Loucy (cell line): Measurements from ENCODE around the gene UBASH3A.

Experiments
- H2AFZ ChIP-seq: fragments of 200-600 bp; sonication (generic); 2 replicates; pipeline ENCODE4 v1.6.0; 2016; ENCODE audit warnings: antibody characterized with exemption, mild to moderate bottlenecking, low read length, moderate library complexity
- H3F3A ChIP-seq: fragments of 200-600 bp; 2 replicates; pipeline ENCODE4 v1.6.0; 2016; ENCODE audit warnings: antibody characterized with exemption, low read depth, mild to moderate bottlenecking
- H3K27me3 ChIP-seq: fragments of 200-600 bp; sonication (generic); 2 replicates; pipeline ENCODE4 v1.6.1; 2014; ENCODE audit warnings: low read length, mild to moderate bottlenecking; ENCODE audit not compliant: insufficient read depth, poor library complexity, severe bottlenecking
- H3K36me3 ChIP-seq: fragments of 200-600 bp; sonication (generic); 2 replicates; pipeline ENCODE4 v1.6.1; 2016; ENCODE audit warnings: low read length; ENCODE audit not compliant: insufficient read depth
- H3K4me1 ChIP-seq: fragments of 200-600 bp; sonication (generic); 2 replicates; pipeline ENCODE4 v1.5.1; 2014; ENCODE audit warnings: low read length, mild to moderate bottlenecking; ENCODE audit not compliant: insufficient read depth, poor library complexity, severe bottlenecking
- H3K4me2 ChIP-seq: fragments of 200-600 bp; sonication (generic); 2 replicates; pipeline ENCODE4 v1.6.0; 2014; ENCODE audit warnings: antibody characterized with exemption, low read length, low read depth, mild to moderate bottlenecking; ENCODE audit not compliant: poor library complexity, severe bottlenecking
- H3K4me3 ChIP-seq: fragments of 200-600 bp; sonication (generic); 2 replicates; pipeline ENCODE4 v1.5.1; 2014; ENCODE audit warnings: low read length, mild to moderate bottlenecking, mixed read lengths; ENCODE audit not compliant: poor library complexity, severe bottlenecking
- H3K79me2 ChIP-seq: fragments of 200-600 bp; sonication (generic); 2 replicates; pipeline ENCODE4 v1.6.1; 2014; ENCODE audit warnings: low read length; ENCODE audit not compliant: insufficient read depth
- H3K9ac ChIP-seq: fragments of 200-600 bp; sonication (generic); 2 replicates; pipeline ENCODE4 v1.6.0; 2014; ENCODE audit warnings: mild to moderate bottlenecking, low read depth, low read length, moderate library complexity; ENCODE audit not compliant: poor library complexity, severe bottlenecking
- H3K9me2 ChIP-seq: fragments of 200-600 bp; sonication (generic); replicated peaks from 2 replicates; pipeline ENCODE4 v1.6.1; 2016; ENCODE audit warnings: low read depth, low read length, mixed read lengths
- H3K9me3 ChIP-seq: fragments of 200-600 bp; sonication (generic); 2 replicates; pipeline ENCODE4 v1.6.1; 2014; ENCODE audit warnings: mild to moderate bottlenecking, antibody characterized with exemption, low read length, low read depth; ENCODE audit not compliant: insufficient read depth
- H4K20me1 ChIP-seq: fragments of 200-600 bp; sonication (generic); 2 replicates; pipeline ENCODE4 v1.6.0; 2014; ENCODE audit warnings: antibody characterized with exemption, low read length, mild to moderate bottlenecking; ENCODE audit not compliant: insufficient read depth, poor library complexity, severe bottlenecking
- EZH2phosphoT487 ChIP-seq: fragments of 200-600 bp; IDR thresholded peaks from 2 replicates; pipeline ENCODE4 v1.6.1; 2018; ENCODE audit warnings: antibody characterized with exemption, mild to moderate bottlenecking, moderate library complexity, borderline replicate concordance
- TF ChIP-seq, protein P1 (sequence below): fragments of 200-600 bp; sonication (generic); conservative IDR thresholded peaks from 2 replicates; pipeline ENCODE4 v1.5.1; 2014; ENCODE audit warnings: mild to moderate bottlenecking, antibody characterized with exemption, low read length

The UBASH3A gene

DNA sequence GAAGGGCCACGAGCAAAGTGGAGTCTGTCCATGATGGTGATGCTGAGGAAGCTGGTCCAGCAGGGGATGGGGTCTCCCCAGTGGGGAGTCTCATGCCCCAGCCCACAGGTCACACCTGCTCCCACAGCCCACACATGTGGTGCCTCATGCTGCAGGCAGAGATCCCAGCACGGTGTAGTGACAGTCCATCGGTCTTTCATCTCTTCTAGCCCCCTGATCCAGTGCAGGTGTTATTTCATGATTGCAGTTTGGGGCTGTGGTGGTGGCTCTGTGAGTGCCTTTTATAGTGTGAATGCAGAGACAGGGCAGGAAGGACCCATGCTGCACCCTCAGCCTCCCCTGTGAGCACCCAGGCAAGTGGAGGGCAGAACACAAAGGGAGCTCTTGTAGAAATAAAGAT, 45.0 kb downstream of the UBASH3A start:
- H3K9me2 ChIP-seq = no peaks in the 10 kb centered on the region
- TF ChIP-seq, protein P1, sequence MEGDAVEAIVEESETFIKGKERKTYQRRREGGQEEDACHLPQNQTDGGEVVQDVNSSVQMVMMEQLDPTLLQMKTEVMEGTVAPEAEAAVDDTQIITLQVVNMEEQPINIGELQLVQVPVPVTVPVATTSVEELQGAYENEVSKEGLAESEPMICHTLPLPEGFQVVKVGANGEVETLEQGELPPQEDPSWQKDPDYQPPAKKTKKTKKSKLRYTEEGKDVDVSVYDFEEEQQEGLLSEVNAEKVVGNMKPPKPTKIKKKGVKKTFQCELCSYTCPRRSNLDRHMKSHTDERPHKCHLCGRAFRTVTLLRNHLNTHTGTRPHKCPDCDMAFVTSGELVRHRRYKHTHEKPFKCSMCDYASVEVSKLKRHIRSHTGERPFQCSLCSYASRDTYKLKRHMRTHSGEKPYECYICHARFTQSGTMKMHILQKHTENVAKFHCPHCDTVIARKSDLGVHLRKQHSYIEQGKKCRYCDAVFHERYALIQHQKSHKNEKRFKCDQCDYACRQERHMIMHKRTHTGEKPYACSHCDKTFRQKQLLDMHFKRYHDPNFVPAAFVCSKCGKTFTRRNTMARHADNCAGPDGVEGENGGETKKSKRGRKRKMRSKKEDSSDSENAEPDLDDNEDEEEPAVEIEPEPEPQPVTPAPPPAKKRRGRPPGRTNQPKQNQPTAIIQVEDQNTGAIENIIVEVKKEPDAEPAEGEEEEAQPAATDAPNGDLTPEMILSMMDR = no peak
- no peak for TF ChIP-seq EZH2phosphoT487
- H3K4me2 ChIP-seq = peak overlapping the region; percentile 51
- no peaks in the 10 kb centered on the region for H3K27me3 ChIP-seq
- peaks cover 61% of the 10 kb centered on the region for H3K4me1 ChIP-seq
- H4K20me1 ChIP-seq = no peaks in the 10 kb centered on the region
- H3K4me3 ChIP-seq = no peak overlapping the region
- peaks cover 22% of the 10 kb centered on the region; the same call in 1 of the 2 replicates for H3K79me2 ChIP-seq
- peak overlapping the region; percentile 54 for H3K9ac ChIP-seq
- H3K9me3 ChIP-seq = no peaks in the 10 kb centered on the region
- no peaks in the 10 kb centered on the region; the same call in 1 of the 2 replicates for H3F3A ChIP-seq
- H2AFZ ChIP-seq = no peak overlapping the region
- no peaks in the 10 kb centered on the region; the same call in 1 of the 2 replicates for H3K36me3 ChIP-seq

DNA sequence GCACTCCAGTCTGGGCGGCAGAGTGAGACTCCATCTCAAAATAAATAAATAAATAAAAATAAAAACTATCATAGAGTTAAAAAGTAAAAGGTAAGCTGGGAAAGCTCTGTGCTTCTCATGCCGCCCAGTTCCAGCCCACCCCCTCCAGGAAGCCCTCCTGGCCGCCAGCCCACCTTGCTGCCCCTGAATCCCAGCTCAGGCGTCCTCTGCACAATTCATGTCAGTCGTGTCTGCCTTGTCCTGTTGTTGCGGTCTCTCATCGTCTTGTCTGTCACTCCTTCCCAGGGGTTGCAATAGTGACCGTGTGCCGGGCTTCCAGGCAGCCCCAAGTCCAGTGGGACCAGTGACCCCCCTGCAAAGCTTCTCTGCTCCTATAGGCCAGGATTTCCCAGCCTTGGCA, 48.2 kb downstream of the UBASH3A start:
- H3K9ac ChIP-seq = peak overlapping the region; percentile 73
- no peaks in the 10 kb centered on the region for H4K20me1 ChIP-seq
- peaks cover 81% of the 10 kb centered on the region for H3K4me1 ChIP-seq
- no peaks in the 10 kb centered on the region; the same call in 1 of the 2 replicates for H3F3A ChIP-seq
- TF ChIP-seq, protein P1 = no peak
- no peak for TF ChIP-seq EZH2phosphoT487
- H3K79me2 ChIP-seq = peaks cover 31% of the 10 kb centered on the region; the same call in 1 of the 2 replicates
- no peaks in the 10 kb centered on the region for H3K9me3 ChIP-seq
- no peaks in the 10 kb centered on the region for H3K27me3 ChIP-seq
- no peak overlapping the region for H2AFZ ChIP-seq
- H3K4me2 ChIP-seq = peak overlapping the region; percentile 68
- no peaks in the 10 kb centered on the region for H3K9me2 ChIP-seq
- H3K36me3 ChIP-seq = no peaks in the 10 kb centered on the region; the same call in 1 of the 2 replicates
- H3K4me3 ChIP-seq = peak overlapping the region; percentile 24

DNA sequence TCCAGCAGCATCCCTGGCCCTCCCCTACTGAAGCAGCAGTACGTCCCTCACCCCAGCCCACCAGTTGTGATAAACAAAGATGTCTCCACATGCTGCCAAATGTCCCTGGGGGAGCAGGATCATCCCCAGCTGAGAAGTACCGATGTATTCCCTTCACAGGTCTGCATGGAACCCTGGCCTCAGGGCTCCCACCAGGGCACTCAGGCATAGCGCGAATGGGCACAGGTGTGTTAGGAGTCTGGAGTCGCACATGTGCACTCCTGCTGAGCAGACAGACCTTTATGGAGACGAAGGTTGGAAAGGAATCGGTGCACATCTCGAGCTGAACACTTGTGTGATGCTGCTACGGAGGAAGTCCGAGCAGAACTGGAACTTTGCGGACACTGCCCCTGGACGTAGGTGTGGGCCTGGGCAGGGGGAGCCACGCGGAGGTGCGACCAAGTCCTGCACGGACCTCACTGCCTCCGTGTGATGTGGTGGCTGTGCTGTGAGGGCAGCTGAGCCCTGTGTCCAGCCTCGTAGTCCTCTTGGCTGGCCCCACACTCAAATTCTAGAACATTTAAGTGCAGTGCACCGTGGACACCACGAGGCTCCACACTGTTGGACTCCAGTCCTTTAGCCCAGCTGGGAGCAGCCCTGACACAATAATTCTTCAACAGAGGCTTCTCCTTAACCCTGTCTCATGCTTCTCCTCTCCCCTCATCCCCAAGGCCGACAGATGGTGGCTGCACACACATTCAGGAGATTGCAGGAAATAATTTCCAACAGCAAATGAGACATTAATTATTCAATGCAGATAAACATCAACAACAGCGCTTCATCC, 48.9 kb downstream of the UBASH3A start:
- H3K79me2 ChIP-seq = peaks cover 31% of the 10 kb centered on the region; the same call in 1 of the 2 replicates
- peak overlapping the region; percentile 73 for H3K9ac ChIP-seq
- H3K36me3 ChIP-seq = no peaks in the 10 kb centered on the region; the same call in 1 of the 2 replicates
- no peaks in the 10 kb centered on the region for H3K9me2 ChIP-seq
- no peaks in the 10 kb centered on the region; the same call in 1 of the 2 replicates for H3K9me3 ChIP-seq
- TF ChIP-seq EZH2phosphoT487 = no peak
- TF ChIP-seq, protein P1 = no peak
- H3K4me1 ChIP-seq = peaks cover 83% of the 10 kb centered on the region
- no peaks in the 10 kb centered on the region for H4K20me1 ChIP-seq
- peak overlapping the region; percentile 68 for H3K4me2 ChIP-seq
- H2AFZ ChIP-seq = no peak overlapping the region
- H3F3A ChIP-seq = no peaks in the 10 kb centered on the region; the same call in 1 of the 2 replicates
- H3K27me3 ChIP-seq = no peaks in the 10 kb centered on the region
- peak overlapping the region; percentile 40 for H3K4me3 ChIP-seq
